GM19025 (cell line): ENCODE results near the gene HOXC5.
"Not testable (repeated sequence)": the region's sequence is repeated elsewhere in the genome, so short reads cannot be mapped to it uniquely, and the experiment has no call there.

Experiments used
- ATAC-seq: cut with Tn5 transposase; IDR thresholded peaks from one replicate; pipeline ENCODE4 v1.9.1; 2021; ENCODE audit warnings: mild to moderate bottlenecking, low read depth, moderate library complexity; ENCODE audit not compliant: unreplicated experiment

The HOXC5 gene

DNA sequence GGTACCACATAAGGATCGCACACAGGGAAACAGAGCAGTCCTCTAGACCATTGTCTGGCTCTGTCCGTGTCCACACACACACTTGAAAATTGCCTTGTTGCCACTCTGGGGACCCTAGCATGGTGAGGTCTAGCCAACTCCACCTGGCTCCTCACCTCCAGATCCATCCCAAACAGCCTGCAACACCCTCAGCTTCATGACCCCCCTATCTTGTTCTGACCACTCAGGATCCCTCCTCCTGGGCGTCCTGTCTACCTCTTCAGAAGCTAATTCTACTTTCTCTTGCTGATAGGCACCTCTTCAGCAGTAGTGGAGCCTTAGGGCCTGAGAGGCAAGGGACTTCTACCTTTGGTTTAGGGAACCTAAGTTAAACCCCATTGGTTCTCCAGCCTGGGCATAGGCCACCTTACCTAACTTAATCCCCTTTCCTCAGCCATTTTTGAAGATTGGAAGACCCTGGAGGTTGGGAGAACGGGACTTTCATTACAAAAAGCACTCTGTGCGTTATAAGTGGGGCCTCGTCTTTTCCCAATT is 697 bp upstream of the HOXC5 start:
- no peak for ATAC-seq

GRCh38 chr12:54033106-54033979 is 493 bp downstream of the HOXC5 start:
- ATAC-seq: no peak

DNA sequence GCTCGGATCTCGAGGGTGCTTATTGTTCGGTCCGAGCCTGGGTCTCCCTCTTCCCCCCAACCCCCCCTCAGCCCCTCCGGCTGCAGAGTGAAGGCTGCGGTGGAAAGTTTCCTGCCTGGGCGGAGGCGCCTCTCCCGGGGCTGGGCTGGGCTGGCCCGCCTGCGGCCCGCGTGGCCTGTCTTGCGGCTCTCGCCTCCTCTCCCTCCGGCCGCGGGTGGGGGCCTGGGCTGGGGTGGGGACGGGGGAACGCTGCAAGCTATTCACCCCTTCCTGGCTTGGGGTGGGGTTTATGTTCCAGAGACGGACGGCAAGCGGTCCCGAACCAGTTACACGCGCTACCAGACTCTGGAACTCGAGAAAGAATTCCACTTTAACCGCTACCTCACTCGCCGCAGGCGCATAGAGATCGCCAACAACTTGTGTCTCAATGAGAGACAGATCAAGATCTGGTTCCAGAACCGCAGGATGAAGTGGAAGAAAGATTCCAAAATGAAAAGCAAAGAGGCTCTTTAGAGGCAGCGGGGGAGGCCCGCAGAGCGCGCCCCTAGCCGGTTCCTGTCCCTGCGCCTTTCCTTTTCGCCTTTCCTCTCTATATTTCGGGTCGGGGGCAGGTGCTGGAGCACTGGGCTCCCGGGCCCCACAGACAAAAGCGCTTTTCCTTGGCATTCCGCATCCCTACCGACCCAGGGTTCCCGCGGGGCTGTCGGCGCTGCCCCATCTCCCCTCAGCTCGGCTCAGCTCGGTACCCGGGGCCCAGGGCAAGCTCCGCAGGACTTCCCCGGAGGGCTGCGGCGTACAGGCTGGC is 1.3 kb downstream of the HOXC5 start:
- no peak for ATAC-seq

GRCh38 chr12:54034785-54035310 is 2.0 kb downstream of the HOXC5 start:
- ATAC-seq: no peak

GRCh38 chr12:54035568-54036264 is 2.9 kb downstream of the HOXC5 start:
- no peak for ATAC-seq

DNA sequence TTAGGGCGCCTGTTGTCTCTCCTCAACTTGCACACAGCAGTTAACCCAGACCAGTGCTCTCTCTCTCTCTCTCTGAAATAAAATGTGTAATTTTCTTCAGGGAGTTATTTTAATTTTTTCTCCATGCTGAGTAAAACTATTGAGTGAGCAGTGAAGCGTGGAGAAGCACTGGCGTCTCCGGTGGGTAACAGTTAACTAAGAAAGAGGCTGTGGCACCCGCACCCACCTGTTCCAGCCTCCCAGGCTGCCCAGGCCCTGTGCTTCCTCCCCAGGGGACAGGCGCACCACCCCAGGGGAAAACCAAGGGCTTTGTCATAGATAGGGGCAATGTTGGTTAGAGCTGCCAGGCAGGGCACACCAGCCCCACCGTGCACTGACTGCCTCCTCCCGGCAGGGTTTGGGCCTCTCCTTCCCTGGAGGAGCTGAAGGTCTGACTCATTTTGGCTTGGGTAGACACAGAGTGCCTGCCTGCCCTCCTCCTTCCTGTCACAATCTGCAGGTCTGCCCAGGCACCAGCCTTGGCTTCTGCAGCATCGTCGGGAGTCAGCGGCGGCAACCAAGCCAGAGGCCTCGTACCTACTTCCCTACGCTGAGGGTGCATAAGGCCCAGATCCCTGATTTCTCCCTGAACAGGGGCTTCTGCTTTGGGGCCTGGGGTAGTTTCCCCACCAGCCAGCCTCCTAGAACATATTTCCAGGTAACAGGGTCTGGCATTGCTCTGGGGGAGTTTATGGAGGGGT is 3.9 kb downstream of the HOXC5 start:
- ATAC-seq: no peak

GRCh38 chr12:54037360-54038283 is 4.8 kb downstream of the HOXC5 start:
- ATAC-seq: no peak

- ATAC-seq: no peak
Observed at GRCh38 chr12:54038284-54038870, 5.5 kb downstream of the HOXC5 start.

- ATAC-seq: no peak
Observed at GRCh38 chr12:54038871-54039414, 6.1 kb downstream of the HOXC5 start.

GRCh38 chr12:54039417-54040147 is 6.7 kb downstream of the HOXC5 start:
- no peak for ATAC-seq

DNA sequence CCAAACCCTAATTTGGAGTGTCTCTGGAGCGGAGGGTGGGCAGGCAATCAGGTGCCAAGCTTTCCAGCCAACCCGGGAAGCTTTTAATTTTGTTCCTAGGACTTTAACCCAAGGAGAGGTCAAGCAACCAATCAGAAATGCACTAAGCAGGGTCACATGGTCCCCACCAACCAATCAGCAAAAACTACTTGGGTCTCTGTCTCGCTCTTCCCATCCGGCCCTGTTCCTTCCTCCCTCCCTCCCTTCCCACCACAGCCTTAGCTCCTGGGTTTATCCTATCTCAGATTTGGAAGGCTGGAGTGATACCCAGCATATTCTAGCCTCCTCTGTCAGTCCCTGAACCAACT is 7.3 kb downstream of the HOXC5 start:
- ATAC-seq: no peak

DNA sequence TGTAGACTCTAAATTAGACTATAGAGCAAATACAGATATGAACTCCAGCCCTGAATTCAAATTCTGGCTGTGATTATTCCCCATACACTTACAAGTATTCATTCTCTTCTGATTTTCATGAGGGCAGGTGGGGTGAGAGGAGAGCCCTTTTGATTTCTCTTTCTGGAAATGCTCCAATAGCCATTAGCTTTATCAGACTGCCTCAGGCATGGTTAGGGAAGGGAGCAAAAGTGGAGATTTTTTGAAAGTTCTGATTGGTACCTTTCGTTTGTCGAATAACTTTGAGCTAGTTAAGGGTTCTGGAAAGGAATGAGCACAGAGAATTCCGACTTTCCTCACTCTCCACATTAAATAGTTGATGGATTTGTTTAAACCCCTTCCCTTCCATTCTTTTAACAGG is 7.8 kb downstream of the HOXC5 start:
- no peak for ATAC-seq

DNA sequence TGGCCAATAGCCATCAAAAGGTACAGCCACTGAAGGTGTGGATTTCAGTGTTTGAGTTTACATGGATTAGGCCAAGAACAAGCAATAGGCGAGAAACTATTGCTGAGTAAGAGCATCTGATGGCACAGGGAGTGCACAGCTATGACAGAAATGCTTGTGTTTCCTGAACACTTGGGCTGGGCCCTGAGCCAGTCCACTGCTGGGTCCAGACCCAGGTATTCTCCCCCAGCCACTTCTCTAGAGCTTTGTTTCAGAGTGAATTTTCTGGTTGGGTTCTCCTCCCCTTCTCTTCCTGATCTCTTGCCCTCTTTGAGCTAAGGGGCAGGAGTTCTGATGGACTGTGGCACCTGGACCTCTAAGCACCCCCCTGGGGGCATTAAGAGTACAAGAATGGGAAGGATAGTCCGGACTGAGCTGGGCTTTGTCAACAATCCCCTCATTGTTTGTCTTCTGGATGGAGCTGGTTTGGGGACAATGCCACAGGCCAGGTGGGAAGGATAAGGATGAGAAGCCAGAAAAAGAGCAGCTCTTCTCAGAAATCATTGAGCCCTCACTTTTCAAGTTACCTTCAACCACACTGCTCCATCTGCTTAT is 8.3 kb downstream of the HOXC5 start:
- no peak for ATAC-seq

DNA sequence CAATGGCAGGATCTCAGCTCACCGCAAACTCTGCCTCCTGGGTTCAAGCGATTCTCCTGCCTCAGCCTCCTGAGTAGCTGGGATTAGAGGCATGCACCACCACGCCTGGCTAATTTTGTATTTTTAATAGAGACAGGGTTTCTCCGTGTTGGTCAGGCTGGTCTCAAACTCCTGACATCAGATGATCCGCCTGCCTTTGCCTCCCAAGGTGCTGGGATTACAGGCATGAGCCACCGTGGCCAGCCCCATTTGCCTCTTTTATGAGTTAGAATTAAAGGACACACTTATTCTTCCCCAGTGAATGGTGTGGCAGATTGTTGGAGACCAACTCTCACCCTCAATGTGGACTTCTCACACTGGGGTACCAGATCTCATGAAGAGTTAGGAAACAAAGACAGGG is 9.2 kb downstream of the HOXC5 start:
- not testable (repeated sequence) for ATAC-seq

- no peak for ATAC-seq
Observed at GRCh38 chr12:54042970-54043853, 10.4 kb downstream of the HOXC5 start.

GRCh38 chr12:54044425-54045103 is 11.7 kb downstream of the HOXC5 start:
- ATAC-seq: no peak
